Activated CD4-positive, alpha-beta T cell treated with anti-CD3 and anti-CD28 coated beads, Interleukin-2, amount 50 U/mL, for 48 hours (primary cell): ENCODE measurements around the gene GSTT2.
A peak's percentile ranks its signal among the peaks of the same experiment; 100 is the strongest.
"Not testable (repeated sequence)": the region's sequence is repeated elsewhere in the genome, so short reads cannot be mapped to it uniquely, and the experiment has no call there.

Source experiments
- DNase-seq, 2 experiments: peaks; one replicate each; pipeline ENCODE4 v3.0.0-alpha.2; 2020

Gene GSTT2

DNA sequence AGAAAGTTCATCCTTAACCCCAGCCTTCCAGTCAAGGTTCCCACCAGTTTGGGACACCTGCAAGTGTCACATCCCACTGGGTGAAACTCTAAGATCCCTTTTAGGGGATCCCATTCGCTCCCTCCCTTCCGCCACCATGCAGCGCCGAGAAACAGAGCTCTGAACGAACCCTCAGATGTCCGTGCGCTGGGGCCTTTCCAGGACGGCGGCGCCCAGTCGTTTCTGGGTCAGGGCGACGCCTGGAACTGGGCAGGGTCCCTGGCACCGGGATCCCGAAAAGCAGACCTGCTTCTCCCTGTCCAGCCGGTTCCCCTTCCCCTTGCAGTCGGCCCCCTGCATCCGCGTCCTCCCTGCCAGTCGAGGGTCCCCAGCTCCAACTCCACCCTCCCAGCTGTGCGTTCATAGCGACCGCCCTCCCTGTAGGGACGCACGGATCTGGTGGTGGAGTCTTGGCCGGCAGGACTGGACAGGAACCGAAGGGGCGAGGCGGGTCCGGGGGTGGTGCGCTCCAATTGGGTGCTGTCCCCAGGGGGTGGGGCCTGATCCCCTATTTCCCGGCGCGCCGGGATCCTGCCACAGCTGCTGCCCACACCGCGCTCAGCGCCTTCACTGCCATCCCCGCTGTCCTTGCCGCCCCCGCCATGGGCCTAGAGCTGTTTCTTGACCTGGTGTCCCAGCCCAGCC is at the start of gene GSTT2:
TSS of gene GSTT2 (plus strand) at position 578 of the 684 bp plus-strand sequence.
- not testable (repeated sequence) for DNase-seq

DNA sequence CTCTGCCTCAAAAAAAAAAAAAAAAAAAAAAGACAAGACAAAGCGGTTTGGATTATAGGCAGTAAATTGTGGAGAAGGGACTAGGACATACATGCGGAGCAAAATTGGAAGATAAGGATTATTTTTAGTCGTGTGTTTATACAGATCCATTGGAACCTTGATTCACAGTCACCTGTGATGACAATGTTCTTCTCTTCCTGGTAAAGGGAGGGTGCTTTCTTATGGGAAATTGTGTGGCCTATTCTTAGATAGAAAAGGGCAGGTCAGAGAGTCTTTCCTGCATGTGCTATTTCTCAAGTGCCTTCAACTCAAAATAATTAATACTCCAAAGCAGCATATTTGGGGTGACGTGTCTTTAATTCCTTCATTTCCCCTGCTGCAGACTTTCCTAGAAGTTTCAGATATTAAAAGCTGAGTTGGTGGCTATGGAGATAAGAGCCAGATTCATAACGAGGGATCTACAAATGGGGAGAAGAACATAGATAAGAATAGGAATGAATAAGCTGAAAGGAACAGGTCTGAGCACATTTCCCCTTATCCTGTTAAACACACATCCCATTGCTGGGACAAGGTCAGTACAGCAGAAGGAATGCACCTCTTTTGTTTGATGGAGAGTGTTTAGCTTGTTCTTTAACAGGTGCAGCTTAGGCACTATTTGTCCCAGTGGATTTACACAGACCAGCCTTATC is 41.5 kb upstream of the GSTT2 start:
- no peak for DNase-seq

DNA sequence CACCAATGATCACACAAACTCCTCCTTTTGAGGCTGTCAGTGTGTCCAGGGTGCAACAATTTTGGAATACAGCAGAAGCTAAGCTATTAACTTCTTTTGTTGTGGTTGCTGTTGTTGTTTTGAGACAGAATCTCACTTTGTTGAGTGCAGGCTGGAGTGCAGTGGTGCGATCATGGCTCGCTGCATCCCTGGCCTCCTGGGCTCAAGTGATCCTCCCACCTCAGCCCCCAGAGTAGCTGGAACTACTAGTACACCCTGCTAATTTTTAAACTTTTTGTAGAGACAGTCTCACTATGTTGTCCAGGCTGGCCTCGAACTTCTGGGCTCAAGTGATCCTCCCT is 40.9 kb upstream of the GSTT2 start:
- DNase-seq, result no peak

DNA sequence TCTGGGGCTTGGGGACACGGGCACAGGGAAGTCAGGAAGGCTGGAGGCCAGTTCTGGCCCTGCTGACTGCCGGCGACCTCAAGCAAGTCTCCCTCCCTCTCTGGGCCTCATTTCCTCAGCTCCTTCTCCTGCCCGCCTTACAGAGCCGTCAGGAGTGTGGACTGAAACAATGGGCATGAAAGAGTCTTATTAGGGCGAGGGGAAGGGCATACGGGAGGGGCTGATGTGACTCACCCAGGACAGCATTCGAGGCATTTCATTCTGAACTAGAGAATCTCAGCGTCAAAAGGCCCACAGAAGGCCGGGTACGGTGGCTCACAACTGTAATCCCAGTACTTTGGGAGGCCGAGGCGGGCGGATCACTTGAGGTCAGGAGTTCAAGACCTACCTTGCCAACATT is 39.8 kb upstream of the GSTT2 start:
- not testable (repeated sequence) for DNase-seq

DNA sequence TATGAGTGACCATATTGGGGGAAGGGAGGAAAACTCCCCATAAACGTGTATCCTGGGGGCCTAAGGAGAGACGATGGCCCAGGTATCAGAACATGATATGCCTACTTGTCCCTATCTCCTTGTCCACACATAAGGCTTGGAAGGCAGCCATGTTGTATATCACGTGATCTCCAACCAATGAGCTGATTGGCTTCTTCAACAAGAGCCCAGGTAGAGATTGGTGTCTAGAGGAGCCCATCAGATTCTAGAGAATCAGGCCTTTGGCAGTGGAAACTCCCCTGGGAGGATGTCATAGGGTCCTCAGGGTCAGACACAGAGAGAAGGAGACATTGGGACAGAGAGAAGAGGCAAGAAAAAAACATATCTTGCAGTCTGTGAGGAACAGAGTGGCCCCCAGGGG is 32.5 kb upstream of the GSTT2 start:
- DNase-seq, result not testable (repeated sequence)

DNA sequence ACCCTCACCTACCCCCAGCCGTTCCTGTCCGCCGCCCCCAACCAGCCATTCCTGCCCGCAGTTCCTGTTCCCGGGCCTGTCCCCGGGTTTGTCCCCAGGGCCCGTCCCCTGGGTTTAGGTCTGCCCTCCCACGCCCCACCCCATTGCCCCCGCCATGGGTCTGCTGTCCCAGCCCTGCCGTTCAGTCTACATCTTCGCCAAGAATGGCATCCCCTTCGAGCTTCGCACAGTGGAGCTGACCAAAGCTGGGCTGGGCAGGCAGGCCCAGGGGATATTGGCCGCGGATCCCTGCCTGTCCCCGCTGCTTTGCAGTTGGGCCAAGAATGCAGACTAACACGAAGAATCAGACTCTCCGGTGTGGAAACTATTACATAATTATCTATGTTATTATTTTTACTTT is 30.2 kb upstream of the GSTT2 start:
- DNase-seq, result not testable (repeated sequence)

DNA sequence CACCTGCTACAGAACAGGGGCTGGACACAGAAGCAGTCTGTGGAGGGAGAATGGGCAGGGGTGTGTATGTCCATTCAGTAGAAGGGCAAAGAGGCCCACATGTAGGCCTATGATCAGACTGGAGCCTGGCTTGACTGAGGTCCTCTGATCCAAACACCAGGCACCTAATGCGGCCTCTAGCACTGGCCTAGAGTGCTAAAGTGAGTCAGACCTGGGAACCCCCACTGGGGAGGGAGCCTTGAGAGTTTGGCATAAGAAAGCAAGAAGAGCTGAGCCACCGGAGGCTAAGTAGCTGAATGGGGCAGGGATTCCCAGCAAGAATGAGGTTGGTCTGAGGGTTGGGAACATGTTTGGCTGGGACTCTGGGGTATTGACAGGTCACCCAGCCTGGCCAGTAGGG is 28.6 kb upstream of the GSTT2 start:
- DNase-seq, result not testable (repeated sequence)

DNA sequence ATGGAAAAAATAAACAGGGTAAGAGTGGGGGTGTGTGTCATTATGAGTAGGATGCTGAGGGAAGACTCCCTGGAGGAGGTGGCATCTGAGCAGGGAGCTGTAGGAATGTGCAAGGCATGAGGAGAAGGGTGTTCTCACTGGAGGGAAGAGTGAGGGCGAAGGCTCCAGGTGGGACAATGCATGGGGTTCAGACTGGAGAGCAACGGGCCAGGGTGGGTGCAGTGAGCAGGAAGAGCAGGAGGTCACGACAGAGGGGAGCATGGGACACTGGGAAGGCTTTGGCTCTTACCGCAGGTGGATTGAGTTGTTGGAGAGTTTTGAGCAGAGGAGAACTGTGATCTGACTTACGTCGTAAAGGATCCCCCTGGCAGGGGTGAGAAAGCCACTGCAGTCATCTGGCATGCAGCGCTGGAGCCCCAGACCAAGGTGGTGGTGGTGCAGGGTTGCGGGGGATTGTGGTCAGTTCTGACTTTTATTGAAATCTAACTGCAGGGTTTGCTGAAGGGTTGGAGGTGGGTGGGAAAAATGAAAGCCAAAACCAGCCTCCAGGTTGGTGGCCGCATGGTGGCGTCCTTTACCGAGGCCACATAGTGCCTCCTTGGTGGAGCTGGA is 27.0 kb upstream of the GSTT2 start:
- not testable (repeated sequence) for DNase-seq

DNA sequence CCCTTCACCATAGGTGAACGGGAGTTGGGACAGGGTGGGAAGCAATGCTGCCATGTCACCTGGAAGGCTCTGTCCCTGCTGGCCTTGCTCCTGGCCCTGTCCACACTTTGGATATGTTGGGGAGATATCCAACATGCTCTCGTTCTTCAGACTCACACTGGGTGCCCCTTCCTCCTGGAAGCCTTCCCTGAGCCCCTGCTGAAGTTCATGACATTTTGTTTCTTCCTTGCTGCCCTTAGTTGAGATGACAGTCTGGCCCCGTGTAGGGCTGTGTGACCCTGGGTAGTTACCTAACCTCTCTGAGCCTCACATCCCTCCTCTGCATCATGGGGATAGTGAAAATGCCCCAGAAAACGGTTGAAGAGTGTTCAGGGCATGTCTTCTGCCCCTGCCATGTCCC is 26.4 kb upstream of the GSTT2 start:
- not testable (repeated sequence) for DNase-seq

DNA sequence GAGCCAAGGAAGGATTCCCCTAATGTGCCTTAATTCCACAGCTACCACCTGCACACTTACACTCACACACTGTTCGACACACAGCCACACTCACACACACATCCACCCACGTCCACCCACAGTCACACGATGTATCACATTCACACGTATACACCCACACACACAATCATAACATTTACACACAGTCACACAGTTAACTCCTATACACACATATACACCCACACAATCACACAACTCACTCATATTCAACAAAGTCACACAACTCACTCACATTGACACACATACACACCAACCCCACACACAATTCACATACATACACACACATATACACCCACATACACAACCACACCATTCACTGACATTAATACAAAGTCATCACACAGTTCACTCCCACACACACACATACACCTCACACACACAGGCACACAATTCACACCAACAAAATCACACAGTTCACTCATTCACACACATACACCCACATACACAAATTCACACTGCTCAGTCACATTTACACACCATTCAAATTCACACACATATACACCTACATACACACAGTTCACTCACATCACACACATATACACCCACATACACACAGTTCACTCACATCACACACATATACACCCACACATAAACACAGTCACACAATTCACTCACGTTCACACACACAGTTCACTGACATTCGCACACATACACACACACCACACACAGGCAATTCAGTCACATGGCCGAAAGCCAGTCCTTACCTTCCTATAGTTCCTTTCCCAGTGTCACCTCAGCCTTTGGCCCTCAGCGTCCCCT is 25.5 kb upstream of the GSTT2 start:
- not testable (repeated sequence) for DNase-seq

DNA sequence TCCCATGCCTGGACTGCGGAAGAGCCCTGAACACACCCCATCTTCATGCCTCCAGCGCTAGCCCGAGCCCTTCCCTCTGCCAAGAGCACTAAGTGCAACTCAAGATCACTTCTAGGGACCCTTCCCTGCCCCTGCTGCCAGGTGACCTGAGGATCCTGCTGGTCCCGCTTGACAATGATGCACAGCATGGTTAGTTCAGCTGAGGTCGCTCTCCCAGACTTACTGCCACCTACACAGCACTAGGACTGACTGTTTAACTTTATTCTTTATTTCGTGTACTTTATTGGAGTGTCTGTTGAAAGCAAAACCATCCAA is 25.0 kb upstream of the GSTT2 start:
- not testable (repeated sequence) for DNase-seq

DNA sequence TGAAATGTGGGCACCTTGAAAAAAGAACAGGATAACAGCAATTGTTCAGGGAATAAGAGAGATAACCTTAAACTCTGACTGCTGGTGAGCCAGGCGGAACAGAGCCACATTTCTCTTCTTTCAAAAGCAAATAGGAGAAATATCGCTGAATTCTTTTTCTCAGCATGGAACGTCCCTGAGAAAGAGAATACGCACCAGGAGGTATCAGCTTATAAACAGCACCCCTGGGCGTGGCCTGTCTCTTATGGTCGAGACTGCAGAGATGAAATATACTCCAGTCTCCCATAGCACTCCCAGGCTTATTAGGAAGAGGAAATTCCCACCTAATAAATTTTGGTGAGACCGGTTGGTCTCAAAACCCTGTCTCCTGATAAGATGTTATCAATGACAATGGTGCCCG is 24.0 kb upstream of the GSTT2 start:
- not testable (repeated sequence) for DNase-seq

DNA sequence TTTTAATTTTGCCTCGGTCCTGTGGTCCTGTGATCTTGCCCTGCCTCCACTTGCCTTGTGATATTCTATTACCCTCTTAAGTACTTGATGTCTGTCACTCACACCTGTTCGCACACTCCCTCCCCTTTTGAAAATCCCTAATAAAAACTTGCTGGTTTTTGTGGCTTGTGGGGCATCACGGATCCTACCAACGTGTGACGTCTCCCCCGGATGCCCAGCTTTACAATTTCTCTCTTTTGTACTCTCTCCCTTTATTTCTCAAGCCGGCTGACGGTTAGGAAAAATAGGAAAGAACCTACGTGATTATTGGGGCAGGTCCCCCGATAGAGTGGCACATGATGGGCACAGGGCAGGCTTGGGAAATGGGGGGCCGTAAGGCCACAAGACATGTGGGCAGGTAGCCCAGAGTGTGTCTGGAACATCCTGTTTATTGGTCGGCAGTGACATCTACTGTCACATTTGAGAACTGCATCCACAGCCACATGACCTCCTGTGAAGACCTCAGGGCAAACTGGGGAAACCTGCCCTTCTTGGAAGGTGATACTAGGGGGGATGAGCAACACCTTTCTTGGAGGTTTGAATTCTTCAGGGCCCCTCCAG is 23.5 kb upstream of the GSTT2 start:
- peak; percentile 82 to 86 for DNase-seq

DNA sequence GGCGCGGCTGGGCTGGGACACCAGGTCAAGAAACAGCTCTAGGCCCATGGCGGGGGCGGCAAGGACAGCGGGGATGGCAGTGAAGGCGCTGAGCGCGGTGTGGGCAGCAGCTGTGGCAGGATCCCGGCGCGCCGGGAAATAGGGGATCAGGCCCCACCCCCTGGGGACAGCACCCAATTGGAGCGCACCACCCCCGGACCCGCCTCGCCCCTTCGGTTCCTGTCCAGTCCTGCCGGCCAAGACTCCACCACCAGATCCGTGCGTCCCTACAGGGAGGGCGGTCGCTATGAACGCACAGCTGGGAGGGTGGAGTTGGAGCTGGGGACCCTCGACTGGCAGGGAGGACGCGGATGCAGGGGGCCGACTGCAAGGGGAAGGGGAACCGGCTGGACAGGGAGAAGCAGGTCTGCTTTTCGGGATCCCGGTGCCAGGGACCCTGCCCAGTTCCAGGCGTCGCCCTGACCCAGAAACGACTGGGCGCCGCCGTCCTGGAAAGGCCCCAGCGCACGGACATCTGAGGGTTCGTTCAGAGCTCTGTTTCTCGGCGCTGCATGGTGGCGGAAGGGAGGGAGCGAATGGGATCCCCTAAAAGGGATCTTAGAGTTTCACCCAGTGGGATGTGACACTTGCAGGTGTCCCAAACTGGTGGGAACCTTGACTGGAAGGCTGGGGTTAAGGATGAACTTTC is 18.7 kb upstream of the GSTT2 start, which contains the start of gene GSTT2B:
TSS of gene GSTT2B (minus strand) at position 112 of the 688 bp plus-strand sequence. CDS start at position 48, 64 bp downstream.
- not testable (repeated sequence) for DNase-seq

DNA sequence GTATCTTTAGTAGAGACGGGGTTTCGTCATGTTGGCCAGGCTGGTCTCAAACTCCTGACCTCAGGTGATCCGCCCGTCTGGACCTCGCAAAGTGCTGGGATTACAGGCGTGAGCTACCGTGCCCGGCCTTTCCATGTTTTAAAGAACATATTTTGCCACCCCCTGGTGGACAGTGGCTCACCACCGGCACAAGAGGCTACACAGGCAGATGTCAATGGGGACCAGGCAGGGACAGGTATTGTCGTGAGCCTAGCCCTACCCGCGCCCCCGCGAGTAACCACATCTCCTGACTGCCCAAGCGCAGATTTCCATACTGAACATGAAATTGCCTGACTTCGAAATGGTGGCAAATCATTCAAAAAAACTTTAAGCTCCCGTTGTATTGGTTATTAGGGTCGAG is 13.8 kb upstream of the GSTT2 start:
- not testable (repeated sequence) for DNase-seq

DNA sequence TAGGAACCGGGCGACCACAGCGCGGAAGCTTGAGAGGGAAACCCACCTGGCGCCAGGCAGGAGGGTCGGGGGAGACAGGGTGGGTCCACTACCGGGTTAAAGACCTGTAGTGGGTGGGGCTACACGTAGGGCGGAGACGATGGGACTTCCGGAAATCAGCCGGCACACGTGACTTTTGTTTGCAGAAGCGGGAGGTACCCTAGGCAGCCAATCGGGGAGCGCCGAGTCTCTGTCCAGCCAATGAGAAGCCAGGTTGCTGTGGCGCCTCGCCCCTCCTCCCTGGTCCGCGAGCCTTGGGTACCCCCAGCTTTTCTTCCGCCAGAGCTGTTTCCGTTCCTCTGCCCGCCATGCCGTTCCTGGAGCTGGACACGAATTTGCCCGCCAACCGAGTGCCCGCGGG is 13.4 kb upstream of the GSTT2 start, which contains the start of gene DDTL:
TSS of gene DDTL (plus strand) at position 321 of the 400 bp plus-strand sequence. CDS start at position 348, 27 bp downstream.
- DNase-seq, result not testable (repeated sequence)

DNA sequence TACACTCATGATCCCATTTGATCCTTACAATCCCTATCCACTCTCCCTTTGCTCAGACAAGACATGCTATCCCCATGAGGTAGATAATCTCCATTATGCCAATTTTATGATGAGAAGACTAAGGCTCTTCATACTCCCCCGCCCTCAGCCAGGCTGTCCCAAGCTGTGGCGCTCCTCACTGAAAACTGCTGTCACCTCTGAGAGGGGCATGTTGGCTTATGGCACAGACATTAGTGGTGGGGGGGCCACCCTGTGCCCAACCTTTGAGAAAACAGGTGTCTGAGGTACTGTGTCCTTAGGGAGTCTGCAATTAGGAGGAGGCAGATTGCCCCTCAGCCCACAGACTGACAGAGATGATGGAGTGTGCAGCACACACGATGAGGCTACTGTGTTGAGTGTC is 10.9 kb upstream of the GSTT2 start:
- no peak for DNase-seq

DNA sequence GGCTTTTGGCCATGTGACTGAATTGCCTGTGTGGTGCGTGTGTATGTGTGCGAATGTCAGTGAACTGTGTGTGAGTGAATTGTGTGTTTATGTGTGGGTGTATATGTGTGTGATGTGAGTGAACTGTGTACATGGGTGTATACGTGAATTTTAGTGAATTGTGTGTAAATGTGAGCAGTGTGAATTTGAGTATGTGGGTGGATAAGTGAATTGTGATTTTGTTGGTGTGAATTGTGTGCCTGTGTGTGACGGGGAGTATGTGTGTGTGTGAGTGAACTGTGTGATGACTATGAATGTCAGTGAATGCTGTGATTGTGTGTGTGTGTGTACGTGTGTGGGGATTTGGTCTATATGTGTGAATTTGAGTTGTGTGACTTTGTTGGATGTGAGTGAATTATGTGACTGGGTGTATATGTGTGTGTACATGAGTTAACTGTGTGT is 9.7 kb upstream of the GSTT2 start:
- no peak for DNase-seq

DNA sequence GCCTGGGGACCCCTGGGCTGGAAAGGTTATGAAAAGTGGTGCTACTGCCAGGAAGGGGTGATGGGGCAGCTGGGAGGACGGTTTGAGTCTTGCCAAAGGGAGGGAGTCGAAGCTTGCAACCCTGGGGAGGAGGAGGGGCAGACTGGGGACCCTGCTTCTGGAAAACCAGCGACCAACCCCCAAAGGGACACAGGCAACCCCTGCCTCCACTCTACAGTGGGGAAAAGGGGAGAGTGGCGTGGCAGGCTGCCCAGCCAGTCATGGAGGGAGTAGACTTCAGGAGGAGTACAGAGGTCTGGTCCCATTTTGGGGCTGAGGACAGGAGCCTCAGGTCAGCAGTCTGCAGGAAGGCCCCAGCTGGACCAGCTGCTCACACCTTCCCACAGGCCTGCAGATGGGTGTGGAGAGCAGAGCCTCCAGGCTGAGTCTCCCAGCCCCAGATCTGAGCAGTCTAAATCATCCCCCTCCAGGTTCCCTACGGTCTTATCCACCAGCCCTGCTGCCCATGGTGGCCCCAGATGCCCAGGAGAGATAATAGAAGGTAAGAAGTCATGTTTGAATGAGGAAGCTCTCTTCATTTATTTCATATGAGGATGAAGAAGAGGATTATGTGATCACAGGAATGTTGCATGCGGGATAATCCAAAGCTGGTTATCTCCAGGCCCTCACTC is 9.0 kb upstream of the GSTT2 start:
- peak in 1 of 2 experiments; percentile 11 for DNase-seq

DNA sequence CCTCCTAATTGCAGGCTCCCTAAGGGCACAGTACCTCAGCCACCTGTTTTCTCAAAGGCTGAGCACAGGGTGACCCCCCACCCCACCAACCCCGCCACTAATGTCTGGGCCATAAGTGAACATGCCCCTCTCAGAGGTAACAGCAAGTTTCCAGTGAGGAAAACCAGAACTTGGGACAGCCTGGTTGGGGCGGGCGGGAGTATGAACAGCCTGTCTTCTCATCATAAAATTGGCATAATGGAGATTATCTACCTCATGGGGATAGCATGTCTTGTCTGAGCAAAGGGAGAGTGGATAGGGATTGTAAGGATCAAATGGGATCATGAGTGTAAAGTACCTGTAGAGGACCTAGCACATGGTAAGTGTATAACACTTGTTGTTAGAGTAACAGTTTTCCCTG is 8.0 kb upstream of the GSTT2 start:
- DNase-seq, result not testable (repeated sequence)

DNA sequence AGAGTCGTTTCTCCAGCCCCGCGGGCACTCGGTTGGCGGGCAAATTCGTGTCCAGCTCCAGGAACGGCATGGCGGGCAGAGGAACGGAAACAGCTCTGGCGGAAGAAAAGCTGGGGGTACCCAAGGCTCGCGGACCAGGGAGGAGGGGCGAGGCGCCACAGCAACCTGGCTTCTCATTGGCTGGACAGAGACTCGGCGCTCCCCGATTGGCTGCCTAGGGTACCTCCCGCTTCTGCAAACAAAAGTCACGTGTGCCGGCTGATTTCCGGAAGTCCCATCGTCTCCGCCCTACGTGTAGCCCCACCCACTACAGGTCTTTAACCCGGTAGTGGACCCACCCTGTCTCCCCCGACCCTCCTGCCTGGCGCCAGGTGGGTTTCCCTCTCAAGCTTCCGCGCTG is 5.6 kb upstream of the GSTT2 start, which contains the start of gene DDT:
TSS of gene DDT (minus strand) at position 97 of the 400 bp plus-strand sequence. CDS start at position 70, 27 bp downstream.
- not testable (repeated sequence) for DNase-seq
